SK-N-SH treated with all-trans-retinoic acid at 6 μM for 48 hours (cell line): ENCODE measurements around the gene CHKA.

Experiments
- ATAC-seq: fragments of 200-7000 bp; cut with Tn5 transposase; 3 replicates; pipeline ENCODE4 v1.9.1; 2020; ENCODE audit warnings: mild to moderate bottlenecking, moderate library complexity
- ARNTL ChIP-seq: fragments of 450-650 bp; formaldehyde crosslinking; IDR thresholded peaks from 2 replicates; pipeline ENCODE4 v1.5.0; 2020; ENCODE audit warnings: low read depth, mild to moderate bottlenecking, moderate library complexity, borderline replicate concordance
- BACH2 ChIP-seq: fragments of 250-450 bp; sonication (Bioruptor Pico); IDR thresholded peaks from 2 replicates; pipeline ENCODE4 v1.9.0; 2021; ENCODE audit warnings: mild to moderate bottlenecking, borderline replicate concordance
- ESRRG ChIP-seq: fragments of 250-450 bp; sonication (Bioruptor Pico); IDR thresholded peaks from 2 replicates; pipeline ENCODE4 v1.6.1; 2021; ENCODE audit warnings: mild to moderate bottlenecking
- GLIS3 ChIP-seq: fragments of 250-450 bp; sonication (Bioruptor Pico); IDR thresholded peaks from 2 replicates; pipeline ENCODE4 v1.5.0; 2020; ENCODE audit warnings: mild to moderate bottlenecking, moderate library complexity
- ISL1 ChIP-seq: fragments of 250-450 bp; sonication (Bioruptor Pico); IDR thresholded peaks from 2 replicates; pipeline ENCODE4 v2.1.2; 2022; ENCODE audit warnings: mild to moderate bottlenecking, moderate library complexity
- OSR1 ChIP-seq: fragments of 250-450 bp; sonication (Bioruptor Pico); IDR thresholded peaks from 2 replicates; pipeline ENCODE4 v1.8.0; 2022; ENCODE audit warnings: moderate library complexity, mild to moderate bottlenecking, inconsistent platforms
- PATZ1 ChIP-seq: fragments of 250-450 bp; sonication (Bioruptor Pico); IDR thresholded peaks from 2 replicates; pipeline ENCODE4 v1.8.0; 2020; ENCODE audit warnings: mild to moderate bottlenecking, moderate library complexity, borderline replicate concordance
- POU6F1 ChIP-seq: fragments of 250-450 bp; sonication (Bioruptor Pico); IDR thresholded peaks from 2 replicates; pipeline ENCODE4 v1.8.0; 2021; ENCODE audit warnings: low read depth, mild to moderate bottlenecking, moderate library complexity, borderline replicate concordance
- PPARA ChIP-seq: fragments of 250-450 bp; sonication (Bioruptor Pico); IDR thresholded peaks from 2 replicates; pipeline ENCODE4 v1.5.0; 2020; ENCODE audit warnings: mild to moderate bottlenecking, borderline replicate concordance
- RARB ChIP-seq: fragments of 250-450 bp; sonication (Bioruptor Pico); IDR thresholded peaks from 2 replicates; pipeline ENCODE4 v1.8.0; 2021; ENCODE audit warnings: mild to moderate bottlenecking, moderate library complexity
- SNAI2 ChIP-seq: fragments of 250-450 bp; sonication (Bioruptor Pico); IDR thresholded peaks from 2 replicates; pipeline ENCODE4 v1.5.0; 2020; ENCODE audit warnings: mild to moderate bottlenecking, moderate library complexity
- TCF4 ChIP-seq: fragments of 250-450 bp; sonication (Bioruptor Pico); IDR thresholded peaks from 2 replicates; pipeline ENCODE4 v1.8.0; 2021; ENCODE audit warnings: mild to moderate bottlenecking, moderate library complexity, borderline replicate concordance
- TOX ChIP-seq: fragments of 250-450 bp; sonication (Bioruptor Pico); IDR thresholded peaks from 2 replicates; pipeline ENCODE4 v1.8.0; 2021; ENCODE audit warnings: mild to moderate bottlenecking, moderate library complexity, borderline replicate concordance
- ZFP3 ChIP-seq: fragments of 250-450 bp; sonication (Bioruptor Pico); IDR thresholded peaks from 2 replicates; pipeline ENCODE4 v1.5.0; 2020; ENCODE audit warnings: mild to moderate bottlenecking, moderate library complexity
- ZFP30 ChIP-seq: fragments of 450-650 bp; formaldehyde crosslinking; IDR thresholded peaks from 2 replicates; pipeline ENCODE4 v1.5.0; 2022; ENCODE audit warnings: mild to moderate bottlenecking, moderate library complexity
- ZNF565 ChIP-seq: fragments of 450-650 bp; formaldehyde crosslinking; conservative IDR thresholded peaks from 2 replicates; pipeline ENCODE4 v1.5.0; 2020; ENCODE audit warnings: low read depth, mild to moderate bottlenecking, moderate library complexity
- ZNF70 ChIP-seq: fragments of 450-650 bp; formaldehyde crosslinking; IDR thresholded peaks from 2 replicates; pipeline ENCODE4 v1.5.0; 2020; ENCODE audit warnings: mild to moderate bottlenecking, moderate library complexity
- ZNF8 ChIP-seq: fragments of 450-650 bp; formaldehyde crosslinking; IDR thresholded peaks from 2 replicates; pipeline ENCODE4 v1.5.0; 2020; ENCODE audit warnings: mild to moderate bottlenecking, moderate library complexity
- TF ChIP-seq, protein P1 (sequence below): fragments of 250-450 bp; sonication (Bioruptor Pico); IDR thresholded peaks from 2 replicates; pipeline ENCODE4 v1.5.1; 2021; ENCODE audit warnings: mild to moderate bottlenecking, moderate library complexity
- TF ChIP-seq, protein P2 (sequence below): fragments of 250-450 bp; sonication (Bioruptor Pico); IDR thresholded peaks from 2 replicates; pipeline ENCODE4 v1.5.0; 2020; ENCODE audit warnings: mild to moderate bottlenecking, moderate library complexity

Gene CHKA

GRCh38 chr11:68037411-68038225 is 83.6 kb downstream of the CHKA start (continued):
- TF ChIP-seq ESRRG (CRISPR knock-in tag) (no peak), POU6F1 (CRISPR knock-in tag) (no peak)

- TF ChIP-seq ZNF565 (CRISPR knock-in tag) (no peak), PPARA (CRISPR knock-in tag) (no peak), ZNF8 (CRISPR knock-in tag) (no peak), ARNTL (CRISPR knock-in tag) (no peak), ISL1 (CRISPR knock-in tag) (no peak), RARB (CRISPR knock-in tag) (no peak), GLIS3 (CRISPR knock-in tag) (no peak), BACH2 (CRISPR knock-in tag) (no peak), TOX (CRISPR knock-in tag) (no peak), ZFP3 (CRISPR knock-in tag) (no peak), ZFP30 (CRISPR knock-in tag) (no peak), SNAI2 (CRISPR knock-in tag) (no peak), ZNF70 (CRISPR knock-in tag) (no peak), TCF4 (no peak), PATZ1 (CRISPR knock-in tag) (no peak)
- TF ChIP-seq, protein P1, sequence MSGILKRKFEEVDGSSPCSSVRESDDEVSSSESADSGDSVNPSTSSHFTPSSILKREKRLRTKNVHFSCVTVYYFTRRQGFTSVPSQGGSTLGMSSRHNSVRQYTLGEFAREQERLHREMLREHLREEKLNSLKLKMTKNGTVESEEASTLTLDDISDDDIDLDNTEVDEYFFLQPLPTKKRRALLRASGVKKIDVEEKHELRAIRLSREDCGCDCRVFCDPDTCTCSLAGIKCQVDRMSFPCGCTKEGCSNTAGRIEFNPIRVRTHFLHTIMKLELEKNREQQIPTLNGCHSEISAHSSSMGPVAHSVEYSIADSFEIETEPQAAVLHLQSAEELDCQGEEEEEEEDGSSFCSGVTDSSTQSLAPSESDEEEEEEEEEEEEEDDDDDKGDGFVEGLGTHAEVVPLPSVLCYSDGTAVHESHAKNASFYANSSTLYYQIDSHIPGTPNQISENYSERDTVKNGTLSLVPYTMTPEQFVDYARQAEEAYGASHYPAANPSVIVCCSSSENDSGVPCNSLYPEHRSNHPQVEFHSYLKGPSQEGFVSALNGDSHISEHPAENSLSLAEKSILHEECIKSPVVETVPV (CRISPR knock-in tag): no peak
- TF ChIP-seq, protein P2, sequence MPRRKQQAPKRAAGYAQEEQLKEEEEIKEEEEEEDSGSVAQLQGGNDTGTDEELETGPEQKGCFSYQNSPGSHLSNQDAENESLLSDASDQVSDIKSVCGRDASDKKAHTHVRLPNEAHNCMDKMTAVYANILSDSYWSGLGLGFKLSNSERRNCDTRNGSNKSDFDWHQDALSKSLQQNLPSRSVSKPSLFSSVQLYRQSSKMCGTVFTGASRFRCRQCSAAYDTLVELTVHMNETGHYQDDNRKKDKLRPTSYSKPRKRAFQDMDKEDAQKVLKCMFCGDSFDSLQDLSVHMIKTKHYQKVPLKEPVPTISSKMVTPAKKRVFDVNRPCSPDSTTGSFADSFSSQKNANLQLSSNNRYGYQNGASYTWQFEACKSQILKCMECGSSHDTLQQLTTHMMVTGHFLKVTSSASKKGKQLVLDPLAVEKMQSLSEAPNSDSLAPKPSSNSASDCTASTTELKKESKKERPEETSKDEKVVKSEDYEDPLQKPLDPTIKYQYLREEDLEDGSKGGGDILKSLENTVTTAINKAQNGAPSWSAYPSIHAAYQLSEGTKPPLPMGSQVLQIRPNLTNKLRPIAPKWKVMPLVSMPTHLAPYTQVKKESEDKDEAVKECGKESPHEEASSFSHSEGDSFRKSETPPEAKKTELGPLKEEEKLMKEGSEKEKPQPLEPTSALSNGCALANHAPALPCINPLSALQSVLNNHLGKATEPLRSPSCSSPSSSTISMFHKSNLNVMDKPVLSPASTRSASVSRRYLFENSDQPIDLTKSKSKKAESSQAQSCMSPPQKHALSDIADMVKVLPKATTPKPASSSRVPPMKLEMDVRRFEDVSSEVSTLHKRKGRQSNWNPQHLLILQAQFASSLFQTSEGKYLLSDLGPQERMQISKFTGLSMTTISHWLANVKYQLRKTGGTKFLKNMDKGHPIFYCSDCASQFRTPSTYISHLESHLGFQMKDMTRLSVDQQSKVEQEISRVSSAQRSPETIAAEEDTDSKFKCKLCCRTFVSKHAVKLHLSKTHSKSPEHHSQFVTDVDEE (CRISPR knock-in tag): no peak
- TF ChIP-seq, all 23 proteins: peak for 0
- no peak for ATAC-seq
Measured at GRCh38 chr11:68036717-68037239, 84.4 kb downstream of the CHKA start.

DNA sequence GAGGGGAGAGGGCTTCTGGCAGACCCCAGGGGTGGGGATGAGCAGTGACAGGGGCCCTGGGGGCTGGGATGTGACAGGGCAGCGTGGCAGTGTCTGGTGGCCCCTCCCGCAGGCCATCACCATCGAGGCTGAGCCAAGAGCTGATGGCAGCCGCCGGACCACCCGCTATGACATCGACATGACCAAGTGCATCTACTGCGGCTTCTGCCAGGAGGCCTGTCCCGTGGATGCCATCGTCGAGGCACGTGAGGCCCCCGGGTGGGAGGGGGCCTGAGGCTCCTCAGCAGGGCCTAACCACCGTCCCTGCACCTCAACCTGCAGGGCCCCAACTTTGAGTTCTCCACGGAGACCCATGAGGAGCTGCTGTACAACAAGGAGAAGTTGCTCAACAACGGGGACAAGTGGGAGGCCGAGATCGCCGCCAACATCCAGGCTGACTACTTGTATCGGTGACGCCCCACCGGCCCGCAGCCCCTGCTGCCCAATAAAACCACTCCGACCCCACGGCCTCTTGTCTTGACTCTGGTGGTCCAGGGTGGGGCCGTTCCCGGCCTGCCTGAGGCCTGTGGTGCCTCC is 85.0 kb downstream of the CHKA start:
- ATAC-seq: no peak
- no peak for TF ChIP-seq ESRRG (CRISPR knock-in tag)
- TF ChIP-seq SNAI2 (CRISPR knock-in tag): no peak
- TF ChIP-seq, protein P2 (CRISPR knock-in tag): no peak
- TF ChIP-seq OSR1: no peak
- no peak for TF ChIP-seq BACH2 (CRISPR knock-in tag)
- TF ChIP-seq ZFP30 (CRISPR knock-in tag): no peak
- no peak for TF ChIP-seq PPARA (CRISPR knock-in tag)
- TF ChIP-seq ZNF8 (CRISPR knock-in tag): no peak
- TF ChIP-seq GLIS3 (CRISPR knock-in tag): no peak
- no peak for TF ChIP-seq POU6F1 (CRISPR knock-in tag)
- TF ChIP-seq TCF4: no peak
